PFSK-1 (cell line): ENCODE results near the gene CTNNA3.

Experiments
- POLR2AphosphoS5 ChIP-seq: IDR thresholded peaks from 2 replicates; pipeline ENCODE4 v1.6.1; 2012; ENCODE audit warnings: low read depth, mild to moderate bottlenecking, control low read depth, low read length, moderate library complexity
- SIN3A ChIP-seq: IDR thresholded peaks from 2 replicates; pipeline ENCODE4 v1.6.1; 2012; ENCODE audit warnings: mild to moderate bottlenecking, low read length, moderate library complexity, borderline replicate concordance; ENCODE audit not compliant: insufficient read depth
- TAF1 ChIP-seq: IDR thresholded peaks from 2 replicates; pipeline ENCODE4 v1.6.1; 2012; ENCODE audit warnings: low read length, control low read depth, borderline replicate concordance; ENCODE audit not compliant: insufficient read depth
- TF ChIP-seq, protein P1 (sequence below), 2 experiments: IDR thresholded peaks; 2 replicates each; pipeline versions ENCODE4 v1.6.1 to v1.8.0; 2011 to 2012; ENCODE audit warnings: low read depth in 2 of 2, low read length in 2 of 2, control low read depth in 1 of 2, inconsistent platforms in 1 of 2, mild to moderate bottlenecking in 1 of 2, moderate library complexity in 1 of 2; ENCODE audit not compliant: insufficient read depth in 1 of 2

GRCh38 chr10:66837990-66838389 is 858.0 kb downstream of the CTNNA3 start:
- TF ChIP-seq TAF1 (no peak), POLR2AphosphoS5 (no peak), SIN3A (no peak)
- TF ChIP-seq, protein P1, sequence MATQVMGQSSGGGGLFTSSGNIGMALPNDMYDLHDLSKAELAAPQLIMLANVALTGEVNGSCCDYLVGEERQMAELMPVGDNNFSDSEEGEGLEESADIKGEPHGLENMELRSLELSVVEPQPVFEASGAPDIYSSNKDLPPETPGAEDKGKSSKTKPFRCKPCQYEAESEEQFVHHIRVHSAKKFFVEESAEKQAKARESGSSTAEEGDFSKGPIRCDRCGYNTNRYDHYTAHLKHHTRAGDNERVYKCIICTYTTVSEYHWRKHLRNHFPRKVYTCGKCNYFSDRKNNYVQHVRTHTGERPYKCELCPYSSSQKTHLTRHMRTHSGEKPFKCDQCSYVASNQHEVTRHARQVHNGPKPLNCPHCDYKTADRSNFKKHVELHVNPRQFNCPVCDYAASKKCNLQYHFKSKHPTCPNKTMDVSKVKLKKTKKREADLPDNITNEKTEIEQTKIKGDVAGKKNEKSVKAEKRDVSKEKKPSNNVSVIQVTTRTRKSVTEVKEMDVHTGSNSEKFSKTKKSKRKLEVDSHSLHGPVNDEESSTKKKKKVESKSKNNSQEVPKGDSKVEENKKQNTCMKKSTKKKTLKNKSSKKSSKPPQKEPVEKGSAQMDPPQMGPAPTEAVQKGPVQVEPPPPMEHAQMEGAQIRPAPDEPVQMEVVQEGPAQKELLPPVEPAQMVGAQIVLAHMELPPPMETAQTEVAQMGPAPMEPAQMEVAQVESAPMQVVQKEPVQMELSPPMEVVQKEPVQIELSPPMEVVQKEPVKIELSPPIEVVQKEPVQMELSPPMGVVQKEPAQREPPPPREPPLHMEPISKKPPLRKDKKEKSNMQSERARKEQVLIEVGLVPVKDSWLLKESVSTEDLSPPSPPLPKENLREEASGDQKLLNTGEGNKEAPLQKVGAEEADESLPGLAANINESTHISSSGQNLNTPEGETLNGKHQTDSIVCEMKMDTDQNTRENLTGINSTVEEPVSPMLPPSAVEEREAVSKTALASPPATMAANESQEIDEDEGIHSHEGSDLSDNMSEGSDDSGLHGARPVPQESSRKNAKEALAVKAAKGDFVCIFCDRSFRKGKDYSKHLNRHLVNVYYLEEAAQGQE (IDR thresholded peaks at IDR 0.05; ENCODE audit: insufficient read depth in 1 of 2, low read depth in 2 of 2, low read length in 2 of 2): no peak
